GM19099 (cell line): ENCODE data around the gene KCNJ10.

Experiments
- POLR2A ChIP-seq: IDR thresholded peaks from 3 replicates; pipeline ENCODE4 v1.6.1; 2011; ENCODE audit warnings: low read depth; ENCODE audit not compliant: insufficient read length; ENCODE audit errors: extremely low read depth

KCNJ10 gene

DNA sequence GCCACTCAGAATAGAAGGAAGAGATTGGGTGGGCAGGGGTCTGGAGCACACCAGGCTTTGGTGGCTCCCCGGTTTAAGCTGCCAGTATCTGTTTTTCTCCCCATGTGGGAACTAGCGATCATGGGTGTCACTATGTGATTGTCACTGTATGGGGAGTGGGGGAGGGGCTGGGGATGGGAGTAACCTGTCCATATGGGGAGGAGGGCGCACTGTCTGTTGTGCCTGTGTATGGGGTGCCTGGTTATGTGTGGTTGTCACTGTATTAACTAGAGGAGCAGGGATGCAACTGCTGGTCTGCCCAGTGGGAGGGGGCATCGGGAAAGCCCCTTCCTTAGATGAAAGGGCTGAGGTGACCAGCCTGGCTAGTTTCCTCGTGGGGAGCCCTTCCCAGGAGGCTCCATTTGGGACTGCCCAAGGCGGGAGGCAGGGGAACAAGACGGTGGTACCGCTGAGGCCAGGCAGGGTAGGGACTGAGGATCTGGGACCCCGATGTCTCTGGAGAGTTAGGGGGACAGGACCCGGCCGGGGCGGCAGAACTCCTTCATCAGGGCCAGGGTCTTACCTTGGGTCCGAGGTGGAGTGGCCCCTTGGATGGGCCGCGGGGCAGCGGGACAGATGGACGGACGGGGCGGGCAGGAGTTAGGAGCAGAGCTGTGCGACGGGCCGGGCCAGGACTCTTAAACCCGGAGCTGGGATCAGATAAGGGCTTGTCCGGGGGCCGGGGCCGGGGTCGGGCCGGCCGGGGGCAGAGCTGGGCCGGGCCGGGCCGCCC lies at the start of gene KCNJ10:
KCNJ10 (minus strand) TSS at position 701 of the 772 bp plus-strand sequence. CDS start 27,628 bp downstream, outside the sequence.
- TF ChIP-seq POLR2A = no peak

DNA sequence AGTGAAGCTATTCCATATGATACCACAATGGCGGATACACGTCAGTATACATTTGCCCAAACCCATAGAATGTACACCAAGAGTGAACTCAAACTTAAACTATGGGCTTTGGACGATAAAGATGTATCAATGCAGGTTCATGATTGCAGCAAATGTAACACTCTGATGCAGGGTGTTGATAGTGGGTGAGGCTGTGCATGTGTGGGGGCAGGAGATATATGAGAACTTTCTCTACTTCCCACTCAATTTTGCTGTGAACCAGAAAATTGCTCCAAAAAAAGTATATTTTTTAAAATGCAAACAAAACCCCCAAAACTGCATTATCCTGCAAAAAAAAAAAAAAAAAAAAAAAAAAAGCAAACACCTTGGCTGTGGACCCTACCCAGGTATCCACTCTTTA lies 49.0 kb upstream of the KCNJ10 start:
- no peak for TF ChIP-seq POLR2A

DNA sequence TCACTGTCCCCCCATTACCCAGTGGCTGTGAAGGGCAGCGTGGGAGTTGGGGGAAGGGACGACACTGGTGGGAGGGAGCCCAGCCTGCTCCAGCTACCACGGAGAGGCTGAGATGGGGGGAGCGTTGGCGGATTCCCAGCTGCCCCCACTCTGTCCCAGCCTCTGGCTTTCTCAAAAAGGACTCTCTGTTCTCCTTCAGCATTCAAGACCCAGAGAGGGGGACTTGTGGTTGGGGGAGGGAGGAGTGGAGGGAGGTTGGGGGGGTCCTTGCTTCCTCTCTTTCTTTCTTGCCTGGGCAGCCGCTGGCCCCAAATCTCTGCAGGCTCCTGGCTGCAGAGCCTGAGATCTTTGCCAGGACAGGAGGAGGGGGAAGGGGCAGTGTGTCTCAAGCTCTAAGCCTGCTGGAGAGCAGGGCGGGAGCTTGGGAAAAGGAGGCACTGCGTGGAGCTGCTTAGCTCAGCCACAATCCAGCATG lies 47.8 kb upstream of the KCNJ10 start:
- TF ChIP-seq POLR2A = no peak

DNA sequence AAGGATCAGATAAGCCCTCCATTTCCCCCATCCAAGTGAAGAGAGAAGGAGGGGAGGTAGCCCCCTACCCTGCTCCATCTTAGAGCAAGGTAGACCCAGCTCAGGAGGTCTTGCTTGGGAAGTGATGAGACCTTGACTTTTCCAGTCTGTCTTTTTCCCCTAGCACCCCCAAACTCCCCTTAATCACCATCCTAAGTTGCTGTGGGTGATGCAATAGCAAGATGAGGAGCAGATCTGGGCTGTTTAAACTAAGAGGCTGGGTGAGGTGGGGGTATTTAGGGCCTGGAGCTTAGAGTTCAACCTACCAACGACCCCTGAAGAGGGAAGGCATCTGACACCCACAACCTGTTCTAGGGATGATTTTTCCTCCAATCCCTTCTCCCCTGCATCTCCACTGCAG lies 47.3 kb upstream of the KCNJ10 start:
- no peak for TF ChIP-seq POLR2A

DNA sequence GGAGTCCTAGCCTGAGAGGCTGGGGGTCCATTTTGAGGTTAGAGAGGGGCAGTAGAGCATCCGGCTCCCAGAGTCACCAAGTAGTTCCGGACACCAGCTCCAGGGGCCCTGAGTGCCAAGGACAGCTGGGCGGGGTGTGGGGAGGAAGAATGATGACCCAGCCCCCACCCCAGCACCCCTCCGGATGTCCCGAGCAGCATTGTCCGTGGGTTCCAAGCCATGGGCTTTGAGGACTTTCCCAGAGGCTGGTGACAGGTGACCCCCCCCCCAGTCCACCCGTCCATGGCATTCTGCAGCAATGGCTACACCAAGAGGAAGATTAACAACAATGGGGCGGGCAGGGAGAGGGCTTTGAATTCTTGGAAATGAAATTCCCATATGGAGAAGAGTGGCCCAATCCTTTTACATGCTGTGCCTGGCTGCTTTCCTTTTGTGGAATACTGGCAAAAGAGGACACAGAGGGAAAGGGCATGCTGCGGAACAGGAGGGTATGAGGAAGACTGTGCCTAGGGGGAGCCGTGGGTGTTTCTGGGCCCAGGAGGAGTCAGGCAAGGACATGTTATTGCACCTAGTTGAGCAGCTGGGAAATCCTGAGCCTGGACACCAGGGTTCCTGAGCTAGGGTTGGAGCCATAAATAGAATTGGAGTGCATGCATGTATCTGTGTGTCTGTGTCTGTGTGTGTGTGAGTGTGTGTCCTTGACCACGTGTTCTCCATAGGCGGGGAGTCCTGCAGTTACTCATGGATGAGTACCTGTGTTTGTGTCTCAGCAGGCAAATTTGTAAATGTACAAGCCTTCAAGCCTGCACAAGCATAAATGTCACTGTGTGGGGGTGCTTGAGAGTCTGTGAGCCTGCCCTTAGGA lies 46.6 kb upstream of the KCNJ10 start:
- no peak for TF ChIP-seq POLR2A

DNA sequence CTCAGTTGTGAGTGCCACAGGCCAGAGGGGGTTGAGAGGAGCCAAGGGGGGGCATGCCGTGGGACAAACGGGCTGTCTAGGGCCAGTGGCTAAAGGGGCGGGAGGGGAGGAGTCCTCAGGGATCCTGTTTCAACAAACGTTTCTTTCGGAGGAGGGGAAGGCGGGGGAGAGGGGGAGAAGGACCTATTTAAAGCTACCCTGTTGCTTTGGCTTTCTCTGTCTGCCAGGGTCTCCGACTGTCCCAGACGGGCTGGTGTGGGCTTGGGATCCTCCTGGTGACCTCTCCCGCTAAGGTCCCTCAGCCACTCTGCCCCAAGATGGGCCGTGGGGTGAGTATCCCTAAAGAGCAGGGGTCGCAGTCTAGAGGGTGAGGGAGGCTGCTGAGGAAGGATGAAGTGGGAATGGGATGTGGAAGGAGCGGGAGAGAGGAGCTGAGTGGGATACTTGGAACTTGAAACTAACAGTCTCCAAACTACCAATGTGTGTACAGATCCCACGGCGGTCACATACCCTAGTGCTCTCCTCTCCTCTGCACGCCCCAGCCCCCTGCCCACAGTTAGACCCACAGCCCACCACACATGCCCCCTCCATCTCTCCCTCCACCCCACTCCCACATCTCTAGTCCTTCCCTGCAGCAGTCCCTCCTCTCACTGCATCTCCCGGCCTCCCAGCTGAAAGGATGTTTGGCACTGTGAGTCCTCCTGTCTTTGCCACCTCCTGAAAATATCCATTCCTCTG lies 45.8 kb upstream of the KCNJ10 start, which contains the start of gene ATP1A2:
ATP1A2 (plus strand) TSS at position 215 of the 738 bp plus-strand sequence; CDS start at position 318, 103 bp downstream.
- TF ChIP-seq POLR2A = no peak

DNA sequence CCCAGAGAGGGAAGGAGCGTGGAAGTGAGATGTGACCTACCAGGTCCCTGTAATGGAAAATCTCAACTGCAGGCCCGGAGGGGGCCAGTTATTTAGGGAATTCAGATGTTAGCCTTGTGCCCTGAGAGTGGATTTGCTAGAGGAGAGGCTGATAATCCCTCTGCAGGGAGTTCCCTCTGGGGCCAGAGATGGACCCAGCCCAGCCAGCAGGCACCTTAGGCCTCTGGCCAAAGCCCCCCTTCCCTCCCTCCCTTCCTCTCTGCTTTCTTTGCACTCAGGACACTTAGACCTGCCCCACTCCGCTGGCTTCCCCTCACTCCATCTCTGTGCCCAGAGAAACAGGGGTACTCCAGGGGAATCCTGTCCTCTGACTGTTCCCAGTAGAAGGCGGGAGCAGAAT lies 44.1 kb upstream of the KCNJ10 start:
- no peak for TF ChIP-seq POLR2A

DNA sequence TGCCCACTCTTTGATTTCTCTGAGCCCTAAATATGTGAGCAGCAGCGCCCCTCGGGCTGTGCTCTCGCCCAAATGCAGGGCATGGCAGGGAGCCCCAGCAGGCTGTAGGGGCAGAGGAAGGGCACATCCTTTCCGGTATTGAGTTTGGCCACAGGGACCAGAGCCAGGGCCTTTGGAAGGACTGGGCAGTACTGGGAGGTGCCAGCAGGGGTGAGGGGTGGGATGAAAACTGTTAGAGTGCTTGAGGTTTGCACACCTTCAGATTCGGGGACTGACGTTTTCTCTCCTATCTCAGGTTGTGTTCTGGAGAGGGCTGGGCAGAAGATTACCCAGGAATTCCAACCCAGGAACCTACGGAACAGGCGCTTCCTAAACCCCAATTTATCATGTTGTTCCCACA lies 43.4 kb upstream of the KCNJ10 start:
- TF ChIP-seq POLR2A = no peak

DNA sequence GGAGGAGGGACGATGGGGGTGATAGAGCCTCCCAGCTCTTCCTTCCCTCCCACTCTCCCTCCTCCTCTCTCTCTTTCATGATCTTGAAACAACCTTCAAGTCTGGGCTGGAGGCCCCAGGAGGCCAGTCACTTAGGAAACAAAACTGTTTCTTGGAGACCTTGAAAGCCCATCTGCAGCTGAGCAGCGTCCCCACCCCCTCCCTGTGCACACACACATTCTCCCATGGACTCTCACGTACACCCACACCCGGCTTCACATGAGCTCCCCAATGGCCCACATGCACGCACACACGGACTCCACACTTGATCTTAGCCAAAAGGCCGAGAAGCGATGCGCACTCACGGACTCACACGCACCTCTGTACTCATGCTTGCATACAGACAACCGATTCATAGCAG lies 42.4 kb upstream of the KCNJ10 start:
- no peak for TF ChIP-seq POLR2A

DNA sequence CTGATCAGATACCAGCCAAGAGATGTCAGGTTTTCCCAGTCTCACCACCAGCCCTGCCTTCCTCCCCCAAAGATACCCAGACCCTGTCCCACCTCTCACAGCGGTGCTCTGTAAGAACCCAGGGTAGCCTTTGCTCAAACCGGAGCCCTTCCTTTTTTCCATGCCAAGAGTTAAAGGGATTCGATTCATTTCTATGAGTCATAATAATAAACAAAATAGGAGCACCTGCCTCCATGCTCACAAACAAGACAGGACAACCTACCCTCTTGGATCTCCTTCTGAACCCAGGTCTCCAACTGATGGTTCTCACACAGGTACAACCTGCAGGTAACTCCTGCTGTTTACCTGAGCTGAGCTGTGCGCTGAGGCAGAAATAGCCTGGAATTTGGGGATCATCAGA lies 39.7 kb upstream of the KCNJ10 start:
- TF ChIP-seq POLR2A = no peak

DNA sequence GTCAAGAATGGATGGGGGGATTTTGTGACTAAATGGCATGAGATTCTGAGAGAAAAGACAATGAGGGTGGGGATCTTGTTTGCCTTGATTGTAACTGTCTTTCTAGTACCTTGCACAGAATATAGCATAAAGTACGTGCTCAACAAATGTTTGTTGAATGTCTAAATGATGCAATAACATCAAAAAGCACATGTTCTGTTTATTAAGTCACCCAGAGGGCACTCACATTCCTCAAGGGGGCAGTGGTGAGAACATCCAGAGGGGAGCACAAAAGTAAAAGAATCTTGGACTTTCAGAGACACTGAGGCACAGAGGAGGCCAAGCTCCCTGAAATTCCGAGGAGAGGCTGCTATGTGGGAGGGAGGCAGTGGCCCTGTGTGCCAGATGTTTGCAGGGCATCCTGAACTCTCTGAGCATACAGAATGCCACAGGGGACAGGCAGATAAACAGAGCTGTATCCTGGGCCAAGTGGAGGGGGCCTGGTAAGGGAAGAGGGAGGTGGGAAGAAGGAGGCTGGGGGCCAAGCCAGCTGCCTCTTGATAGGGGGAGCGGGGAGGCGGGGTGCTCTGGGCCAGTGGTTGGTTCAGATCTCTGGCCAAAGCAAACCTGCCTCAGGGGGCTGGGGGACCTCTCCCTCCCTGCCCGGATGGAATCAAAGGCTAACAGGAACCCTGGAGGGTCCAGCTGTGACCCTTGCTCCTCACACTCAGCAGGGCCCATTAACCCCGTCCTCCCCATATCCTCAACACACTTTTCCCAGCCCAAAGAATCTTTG lies 39.1 kb upstream of the KCNJ10 start:
- no peak for TF ChIP-seq POLR2A

DNA sequence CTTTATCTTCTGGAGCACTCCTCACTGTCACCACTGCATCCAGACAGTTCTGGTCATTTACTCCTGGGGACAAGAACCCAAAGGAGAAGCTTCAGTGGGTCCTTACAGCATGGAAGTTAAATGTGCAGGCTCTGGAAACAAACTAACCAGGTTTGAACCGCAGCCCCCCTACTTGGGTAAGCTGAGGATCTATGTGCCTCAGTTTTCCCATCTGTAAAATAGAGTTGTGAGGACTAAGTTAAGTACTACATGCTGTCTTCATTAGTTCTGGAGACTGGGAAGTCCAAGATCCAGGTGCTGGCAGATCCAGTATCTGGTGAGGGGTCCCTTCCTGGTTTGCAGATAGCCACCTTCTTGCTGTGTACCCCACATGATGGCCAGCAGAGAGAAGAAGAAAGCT lies 37.6 kb upstream of the KCNJ10 start:
- TF ChIP-seq POLR2A = no peak

DNA sequence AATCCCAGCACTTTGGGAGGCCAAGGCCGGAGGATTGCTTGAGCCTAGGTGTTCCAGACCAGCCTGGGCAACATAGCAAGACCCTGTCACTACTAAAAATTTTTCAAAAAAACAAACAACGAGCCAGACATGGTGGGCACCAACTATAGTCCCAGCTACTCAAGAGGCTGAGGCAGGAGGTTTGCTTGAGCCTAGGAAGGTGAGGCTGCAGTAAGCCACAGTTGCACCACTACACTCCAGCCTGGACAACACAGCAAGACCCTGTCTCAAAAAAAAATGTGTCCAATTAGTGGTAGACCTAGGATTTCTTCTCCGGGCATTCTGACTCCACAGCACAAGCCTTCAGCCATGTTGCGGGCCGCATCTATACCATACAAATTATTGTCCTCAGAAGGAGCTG lies 35.2 kb upstream of the KCNJ10 start:
- no peak for TF ChIP-seq POLR2A

DNA sequence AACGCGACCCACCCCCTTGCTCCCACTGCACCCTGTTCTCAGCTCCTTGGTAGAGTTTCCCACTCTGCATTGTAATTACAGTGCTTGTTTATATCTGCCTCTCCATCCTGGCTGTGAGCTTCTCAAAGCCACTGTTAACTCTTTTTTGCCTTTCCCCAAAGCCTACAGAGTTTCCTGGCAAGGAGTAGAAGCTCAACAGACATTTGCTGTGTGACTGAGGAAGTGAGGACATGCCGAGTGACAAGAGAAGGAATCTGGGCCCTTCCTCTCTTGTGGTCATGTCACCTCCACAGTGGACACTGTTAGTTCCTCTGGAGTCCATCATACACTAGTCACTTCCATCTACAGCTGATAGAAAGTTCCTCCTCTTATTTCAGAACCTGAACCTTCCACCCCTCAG lies 34.5 kb upstream of the KCNJ10 start:
- TF ChIP-seq POLR2A = no peak
